Dermis lymphatic vessel endothelial cell (primary cell): ENCODE data around the gene KMT2E. TPM values are rescaled to one million over a fixed set of nuclear protein-coding genes. Genes with fewer than 3 reads are reported as not detected.

Experiments used
- total RNA-seq: library from RNA; depleted of rRNA; stranded (reverse); fragments of >200 nt; gene quantifications from 2 replicates; pipeline ENCODE4 v1.2.1, GENCODE V29; 2014

KMT2E gene, protein sequence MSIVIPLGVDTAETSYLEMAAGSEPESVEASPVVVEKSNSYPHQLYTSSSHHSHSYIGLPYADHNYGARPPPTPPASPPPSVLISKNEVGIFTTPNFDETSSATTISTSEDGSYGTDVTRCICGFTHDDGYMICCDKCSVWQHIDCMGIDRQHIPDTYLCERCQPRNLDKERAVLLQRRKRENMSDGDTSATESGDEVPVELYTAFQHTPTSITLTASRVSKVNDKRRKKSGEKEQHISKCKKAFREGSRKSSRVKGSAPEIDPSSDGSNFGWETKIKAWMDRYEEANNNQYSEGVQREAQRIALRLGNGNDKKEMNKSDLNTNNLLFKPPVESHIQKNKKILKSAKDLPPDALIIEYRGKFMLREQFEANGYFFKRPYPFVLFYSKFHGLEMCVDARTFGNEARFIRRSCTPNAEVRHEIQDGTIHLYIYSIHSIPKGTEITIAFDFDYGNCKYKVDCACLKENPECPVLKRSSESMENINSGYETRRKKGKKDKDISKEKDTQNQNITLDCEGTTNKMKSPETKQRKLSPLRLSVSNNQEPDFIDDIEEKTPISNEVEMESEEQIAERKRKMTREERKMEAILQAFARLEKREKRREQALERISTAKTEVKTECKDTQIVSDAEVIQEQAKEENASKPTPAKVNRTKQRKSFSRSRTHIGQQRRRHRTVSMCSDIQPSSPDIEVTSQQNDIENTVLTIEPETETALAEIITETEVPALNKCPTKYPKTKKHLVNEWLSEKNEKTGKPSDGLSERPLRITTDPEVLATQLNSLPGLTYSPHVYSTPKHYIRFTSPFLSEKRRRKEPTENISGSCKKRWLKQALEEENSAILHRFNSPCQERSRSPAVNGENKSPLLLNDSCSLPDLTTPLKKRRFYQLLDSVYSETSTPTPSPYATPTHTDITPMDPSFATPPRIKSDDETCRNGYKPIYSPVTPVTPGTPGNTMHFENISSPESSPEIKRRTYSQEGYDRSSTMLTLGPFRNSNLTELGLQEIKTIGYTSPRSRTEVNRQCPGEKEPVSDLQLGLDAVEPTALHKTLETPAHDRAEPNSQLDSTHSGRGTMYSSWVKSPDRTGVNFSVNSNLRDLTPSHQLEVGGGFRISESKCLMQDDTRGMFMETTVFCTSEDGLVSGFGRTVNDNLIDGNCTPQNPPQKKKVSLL (N-terminal part only)
- total RNA-seq = 194 and 201 TPM in 2 replicates

GRCh38 chr7:105013816-105014692, at the start of gene KMT2E:
Gene KMT2E, plus strand, starts transcription at chr7:105014205. Its CDS starts 26,748 bp downstream, at chr7:105040953.

